K562 (cell line): ENCODE measurements around the gene TMEM141. TPM values are rescaled to one million over a fixed set of nuclear protein-coding genes. Genes with fewer than 3 reads are reported as not detected.

Source experiments
- ATAC-seq: fragments of 200-7000 bp; cut with Tn5 transposase; 3 replicates; pipeline ENCODE4 v1.9.1; 2020; ENCODE audit warnings: moderate library complexity
- BruUV-seq: library from RNA; stranded (reverse); fragments of 400-500 nt; replicated peaks from 2 replicates; lab custom pipeline; 2021; lab: Mats Ljungman, UMichigan
- CTCF ChIA-PET: fragments of 300-600 bp; formaldehyde crosslinking; extraction: SDS; loops from one replicate; lab custom pipeline; 2021; ENCODE audit warnings: low intra/inter-chr PET ratio; lab: Yijun Ruan, JAX
- POLR2A ChIA-PET: fragments of 300-600, 350-650 bp; sonication (Branson Sonifier 250); formaldehyde crosslinking; extraction: SDS; loops from one replicate; lab custom pipeline; 2021; ENCODE audit warnings: antibody characterized with exemption, inconsistent platforms; lab: Yijun Ruan, JAX
- DNase-seq, 4 experiments: peaks; one replicate each; pipeline versions ENCODE4 v3.0.0 to v3.0.0-alpha.2; 2011 to 2018; ENCODE audit warnings: low spot score in 3 of 4, mixed read lengths in 3 of 4; ENCODE audit errors: extremely low read depth in 1 of 4
- FAIRE-seq: peaks from 2 replicates; lab custom pipeline; 2011; peaks lifted over from hg19 to GRCh38; lab: Jason Lieb, UNC
- H2AFZ ChIP-seq: 2 replicates; pipeline ENCODE4 v1.6.0; 2011; ENCODE audit warnings: low read depth, low read length, control low read depth, inconsistent platforms
- H3K27ac ChIP-seq: fragments of 200-600 bp; 3 replicates; pipeline ENCODE4 v1.8.0; 2011; ENCODE audit warnings: low read depth, mild to moderate bottlenecking, control low read depth, inconsistent platforms, low read length, moderate library complexity, mixed read lengths; ENCODE audit errors: extremely low read depth
- H3K27me3 ChIP-seq, 2 experiments: fragments of 300-600 bp in 1 of 2; 2 replicates in 1 of 2; 3 replicates in 1 of 2; pipeline versions ENCODE4 v1.6.0 to v1.8.0; 2011; ENCODE audit warnings: inconsistent platforms in 2 of 2, low read length in 2 of 2, mild to moderate bottlenecking in 1 of 2, mixed read lengths in 1 of 2, moderate library complexity in 1 of 2; ENCODE audit not compliant: control insufficient read depth in 2 of 2, insufficient read depth in 2 of 2
- H3K36me3 ChIP-seq: fragments of 300-600 bp; 3 replicates; pipeline ENCODE4 v1.8.0; 2011; ENCODE audit warnings: mild to moderate bottlenecking, low read length, inconsistent platforms; ENCODE audit not compliant: control insufficient read depth, insufficient read depth
- H3K4me1 ChIP-seq, 2 experiments: fragments of 200-600 bp in 1 of 2; replicated peaks in 1 of 2; 2 replicates in 1 of 2; 3 replicates in 1 of 2; pipeline versions ENCODE4 v1.5.1 to v1.8.0; 2011; ENCODE audit warnings: inconsistent platforms in 2 of 2, low read length in 2 of 2, mild to moderate bottlenecking in 1 of 2, mixed read lengths in 1 of 2, moderate library complexity in 1 of 2; ENCODE audit not compliant: control insufficient read depth in 2 of 2, insufficient read depth in 2 of 2
- H3K4me2 ChIP-seq: 2 replicates; pipeline ENCODE4 v1.6.1; 2011; ENCODE audit warnings: low read length, control low read depth, inconsistent platforms, mixed read lengths; ENCODE audit not compliant: insufficient read depth
- H3K4me3 ChIP-seq: fragments of 200-600 bp; sonication (generic), shearing (Covaris generic); 2 replicates; pipeline ENCODE4 v1.5.1; 2016; ENCODE audit warnings: control low read depth, inconsistent platforms
- H3K79me2 ChIP-seq: fragments of 200-600 bp; 3 replicates; pipeline ENCODE4 v1.8.0; 2011; ENCODE audit warnings: low read length, inconsistent platforms; ENCODE audit not compliant: control insufficient read depth, insufficient read depth
- H3K9ac ChIP-seq, 2 experiments: 2 replicates each; pipeline versions ENCODE4 v1.6.0 to v1.6.1; 2011; ENCODE audit warnings: low read depth in 2 of 2, low read length in 2 of 2, control low read depth in 1 of 2, inconsistent platforms in 1 of 2, mild to moderate bottlenecking in 1 of 2, mixed read lengths in 1 of 2; ENCODE audit not compliant: insufficient read depth in 1 of 2
- H3K9me1 ChIP-seq: one replicate; pipeline ENCODE4 v1.6.0; 2011; ENCODE audit warnings: inconsistent platforms, mild to moderate bottlenecking, low read length, moderate library complexity; ENCODE audit not compliant: control insufficient read depth, insufficient read depth
- H3K9me3 ChIP-seq: replicated peaks from 2 replicates; pipeline ENCODE4 v1.5.1; 2011; ENCODE audit warnings: low read depth, low read length, inconsistent platforms; ENCODE audit not compliant: control insufficient read depth, insufficient read depth
- H4K20me1 ChIP-seq: replicated peaks from 2 replicates; pipeline ENCODE4 v1.6.1; 2011; ENCODE audit warnings: low read length, inconsistent platforms, mixed read lengths; ENCODE audit not compliant: control insufficient read depth, insufficient read depth
- ATF1 ChIP-seq, 2 experiments: fragments of 450-650 bp in 1 of 2; IDR thresholded peaks; 2 replicates each; pipeline ENCODE4 v1.6.1; 2016; ENCODE audit warnings: missing compliant biosample characterization in 1 of 2, missing genetic modification characterization in 1 of 2
- BRCA1 ChIP-seq, 2 experiments: fragments of 450-650 bp in 1 of 2; sonication (generic) in 1 of 2; formaldehyde crosslinking in 1 of 2; IDR thresholded peaks; 2 replicates each; pipeline versions ENCODE4 v1.5.0 to v1.6.1; 2017 to 2020; ENCODE audit warnings: mild to moderate bottlenecking in 1 of 2, missing genetic modification reagents in 1 of 2
- DNMT1 ChIP-seq: fragments of 450-650 bp; IDR thresholded peaks from 2 replicates; pipeline ENCODE4 v1.6.1; 2016; ENCODE audit warnings: antibody characterized with exemption, mild to moderate bottlenecking
- GABPA ChIP-seq: fragments of 200-800 bp; sonication (Bioruptor generic); conservative IDR thresholded peaks from 2 replicates; pipeline ENCODE4 v1.6.1; 2016; ENCODE audit warnings: low read depth, missing genetic modification characterization, missing compliant biosample characterization
- HNRNPH1 ChIP-seq: fragments of 200-400 bp; formaldehyde crosslinking; optimal IDR thresholded peaks from 2 replicates; pipeline ENCODE3; 2017; ENCODE audit warnings: low read depth, mild to moderate bottlenecking, low read length, moderate library complexity
- JUN ChIP-seq, 2 experiments: sonication (generic) in 1 of 2; formaldehyde crosslinking in 1 of 2; IDR thresholded peaks; 2 replicates each; pipeline versions ENCODE4 v1.6.1 to v1.8.0; 2012 to 2022; ENCODE audit warnings: borderline replicate concordance in 2 of 2, mild to moderate bottlenecking in 2 of 2, improper control_type of control experiment in 1 of 2, low read depth in 1 of 2, low read length in 1 of 2, missing genetic modification reagents in 1 of 2
- KDM2B ChIP-seq: fragments of 250-450 bp; sonication (Bioruptor Pico); IDR thresholded peaks from 2 replicates; pipeline ENCODE4 v1.8.0; 2021; ENCODE audit warnings: mild to moderate bottlenecking, moderate library complexity
- MCM5 ChIP-seq: fragments of 450-650 bp; IDR thresholded peaks from 2 replicates; pipeline ENCODE4 v1.6.1; 2016; ENCODE audit warnings: low read depth
- NFATC3 ChIP-seq: fragments of 450-650 bp; IDR thresholded peaks from 2 replicates; pipeline ENCODE4 v1.6.1; 2017; ENCODE audit warnings: mild to moderate bottlenecking
- NR2C1 ChIP-seq, 2 experiments: fragments of 450-650 bp; IDR thresholded peaks; 2 replicates each; pipeline ENCODE4 v1.6.1; 2017; ENCODE audit warnings: mild to moderate bottlenecking in 2 of 2, antibody characterized with exemption in 1 of 2, inconsistent platforms in 1 of 2, missing compliant biosample characterization in 1 of 2, missing genetic modification characterization in 1 of 2
- ZNF696 ChIP-seq: fragments of 250-450 bp; sonication (Bioruptor Pico); conservative IDR thresholded peaks from 2 replicates; pipeline ENCODE4 v1.4.0; 2020; ENCODE audit warnings: mild to moderate bottlenecking, moderate library complexity
- ZNF764 ChIP-seq: fragments of 250-450 bp; sonication (Bioruptor Pico); IDR thresholded peaks from 2 replicates; pipeline ENCODE4 v1.4.0; 2020; ENCODE audit warnings: low read depth, mild to moderate bottlenecking, moderate library complexity
- WGBS: fragments of 100-300 bp; shearing (Covaris generic); methylation state at CpG from one replicate; pipeline ENCODE4 v1.1.6; 2016; ENCODE audit warnings: low coverage, mixed read lengths; ENCODE audit not compliant: insufficient coverage; ENCODE audit errors: missing lambda C conversion rate; 5-methylcytosine and 5-hydroxymethylcytosine counted together
- in situ Hi-C: fragments of 300-500 bp; cut with MboI; formaldehyde crosslinking; loops from 4 replicates; pipeline ENCODE4 v1.15.0; 2018; ENCODE audit warnings: inconsistent platforms, mixed read lengths
- intact Hi-C: fragments of 100-400 bp; cut with micrococcal nuclease; formaldehyde crosslinking; loops from 2 replicates; pipeline ENCODE4 v1.14.2; 2022
- polyA plus RNA-seq, 8 experiments: library from polyadenylated mRNA; depleted of rRNA in 4 of 8; stranded (reverse) in 5 of 8; unstranded in 3 of 8; fragments of >200 nt; fragmentation: Nextera tagmentation in 2 of 8; fragmentation: Illumina TruSeq in 1 of 8; extraction: Ambion mirVana in 2 of 8; extraction: Trizol in 1 of 8; gene quantifications; 2 replicates each; pipeline versions ENCODE4 v1.2.1 to v1.2.3, GENCODE V29; 2011 to 2014; ENCODE audit warnings: inconsistent platforms in 1 of 8, missing spikeins in 1 of 8
- total RNA-seq, 7 experiments: library from RNA; depleted of rRNA in 6 of 7; stranded (reverse); fragments of >200 nt in 6 of 7; fragmentation: Illumina TruSeq in 2 of 7; extraction: Trizol in 2 of 7; gene quantifications; 2 replicates each; pipeline versions ENCODE4 v1.2.1 to v1.2.3, GENCODE V29; 2011 to 2021; ENCODE audit warnings: low replicate concordance in 1 of 7
- TF ChIP-seq, protein P1 (sequence below): fragments of 450-650 bp; IDR thresholded peaks from one replicate; pipeline ENCODE4 v1.6.1; 2018; ENCODE audit warnings: mild to moderate bottlenecking, moderate library complexity; ENCODE audit not compliant: partially characterized antibody
- TF ChIP-seq, protein P2 (sequence below), 2 experiments: IDR thresholded peaks; 2 replicates each; pipeline ENCODE4 v1.6.1; 2011; ENCODE audit warnings: borderline replicate concordance in 1 of 2, control low read depth in 1 of 2, low read depth in 1 of 2, low read length in 1 of 2, mild to moderate bottlenecking in 1 of 2, mixed read lengths in 1 of 2, moderate library complexity in 1 of 2; ENCODE audit not compliant: insufficient read depth in 1 of 2, insufficient read length in 1 of 2, poor library complexity in 1 of 2, severe bottlenecking in 1 of 2; ENCODE audit errors: extremely low read depth in 1 of 2
- TF ChIP-seq, protein P3 (sequence below): sonication (generic); formaldehyde crosslinking; IDR thresholded peaks from 2 replicates; pipeline ENCODE4 v1.8.0; 2022; ENCODE audit warnings: mild to moderate bottlenecking, missing genetic modification reagents, borderline replicate concordance

TMEM141 gene
- total and polyA plus RNA-seq, 9 of the 15 experiments (the other 6 are each of a cell fraction or from before 2014, with no cell fraction given), result 21.5 to 123 (median 74.8) TPM

DNA sequence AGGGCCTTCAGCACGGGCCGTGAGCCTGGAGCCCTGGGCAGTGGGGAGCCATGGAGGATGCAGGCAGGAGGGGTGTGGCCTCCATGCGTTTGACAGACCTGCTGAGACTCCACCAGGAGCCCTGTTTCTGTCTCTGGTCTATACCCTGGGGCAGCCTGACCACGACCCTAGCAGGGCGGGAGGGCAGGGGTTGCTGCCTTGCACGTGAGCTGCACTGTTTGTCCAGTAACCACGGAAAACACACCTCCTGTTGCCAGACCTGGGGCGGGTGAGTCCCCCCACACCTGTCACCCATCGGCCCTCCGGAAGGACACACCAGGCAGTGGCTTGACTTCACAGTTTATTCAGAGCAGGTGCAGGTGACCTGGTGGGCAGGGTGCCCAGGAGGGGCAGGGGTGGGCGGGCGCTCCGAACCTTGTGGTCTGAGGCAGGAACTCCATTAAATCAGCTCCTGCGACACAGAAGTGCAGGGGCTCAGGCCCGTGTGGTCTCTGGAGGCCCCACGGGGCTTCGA is 37.0 kb upstream of the TMEM141 start:
- no peak for TF ChIP-seq KDM2B (CRISPR knock-in tag)
- TF ChIP-seq ZNF696 (CRISPR knock-in tag), result no peak
- TF ChIP-seq DNMT1, result no peak
- no peak for TF ChIP-seq GABPA (tag)
- no peak for TF ChIP-seq ATF1 (CRISPR knock-in tag; IDR thresholded peaks at IDR 0.05)
- TF ChIP-seq ATF1 (tag; IDR thresholded peaks at IDR 0.05), result no peak
- TF ChIP-seq NR2C1 (IDR thresholded peaks at IDR 0.05), result no peak
- TF ChIP-seq NR2C1 (tag; IDR thresholded peaks at IDR 0.05), result no peak
- TF ChIP-seq HNRNPH1, result no peak
- no peak for TF ChIP-seq ZNF764
- no peak for TF ChIP-seq NFATC3
- TF ChIP-seq, protein P1, sequence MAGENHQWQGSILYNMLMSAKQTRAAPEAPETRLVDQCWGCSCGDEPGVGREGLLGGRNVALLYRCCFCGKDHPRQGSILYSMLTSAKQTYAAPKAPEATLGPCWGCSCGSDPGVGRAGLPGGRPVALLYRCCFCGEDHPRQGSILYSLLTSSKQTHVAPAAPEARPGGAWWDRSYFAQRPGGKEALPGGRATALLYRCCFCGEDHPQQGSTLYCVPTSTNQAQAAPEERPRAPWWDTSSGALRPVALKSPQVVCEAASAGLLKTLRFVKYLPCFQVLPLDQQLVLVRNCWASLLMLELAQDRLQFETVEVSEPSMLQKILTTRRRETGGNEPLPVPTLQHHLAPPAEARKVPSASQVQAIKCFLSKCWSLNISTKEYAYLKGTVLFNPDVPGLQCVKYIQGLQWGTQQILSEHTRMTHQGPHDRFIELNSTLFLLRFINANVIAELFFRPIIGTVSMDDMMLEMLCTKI, result no peak
- TF ChIP-seq, protein P2, sequence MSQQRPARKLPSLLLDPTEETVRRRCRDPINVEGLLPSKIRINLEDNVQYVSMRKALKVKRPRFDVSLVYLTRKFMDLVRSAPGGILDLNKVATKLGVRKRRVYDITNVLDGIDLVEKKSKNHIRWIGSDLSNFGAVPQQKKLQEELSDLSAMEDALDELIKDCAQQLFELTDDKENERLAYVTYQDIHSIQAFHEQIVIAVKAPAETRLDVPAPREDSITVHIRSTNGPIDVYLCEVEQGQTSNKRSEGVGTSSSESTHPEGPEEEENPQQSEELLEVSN (IDR thresholded peaks at IDR 0.05; ENCODE audit: borderline replicate concordance in 1 of 2, extremely low read depth in 1 of 2, insufficient read depth in 1 of 2, insufficient read length in 1 of 2, low read depth in 1 of 2, low read length in 1 of 2, poor library complexity in 1 of 2, severe bottlenecking in 1 of 2), result no peak
- TF ChIP-seq BRCA1 (IDR thresholded peaks at IDR 0.05), result no peak
- no peak for TF ChIP-seq BRCA1 (CRISPR knock-in tag; IDR thresholded peaks at IDR 0.05)
- no peak for TF ChIP-seq JUN (IDR thresholded peaks at IDR 0.05; ENCODE audit: borderline replicate concordance, low read depth, low read length)
- no peak for TF ChIP-seq JUN (CRISPR knock-in tag; IDR thresholded peaks at IDR 0.05; ENCODE audit: borderline replicate concordance)
- TF ChIP-seq, protein P3, sequence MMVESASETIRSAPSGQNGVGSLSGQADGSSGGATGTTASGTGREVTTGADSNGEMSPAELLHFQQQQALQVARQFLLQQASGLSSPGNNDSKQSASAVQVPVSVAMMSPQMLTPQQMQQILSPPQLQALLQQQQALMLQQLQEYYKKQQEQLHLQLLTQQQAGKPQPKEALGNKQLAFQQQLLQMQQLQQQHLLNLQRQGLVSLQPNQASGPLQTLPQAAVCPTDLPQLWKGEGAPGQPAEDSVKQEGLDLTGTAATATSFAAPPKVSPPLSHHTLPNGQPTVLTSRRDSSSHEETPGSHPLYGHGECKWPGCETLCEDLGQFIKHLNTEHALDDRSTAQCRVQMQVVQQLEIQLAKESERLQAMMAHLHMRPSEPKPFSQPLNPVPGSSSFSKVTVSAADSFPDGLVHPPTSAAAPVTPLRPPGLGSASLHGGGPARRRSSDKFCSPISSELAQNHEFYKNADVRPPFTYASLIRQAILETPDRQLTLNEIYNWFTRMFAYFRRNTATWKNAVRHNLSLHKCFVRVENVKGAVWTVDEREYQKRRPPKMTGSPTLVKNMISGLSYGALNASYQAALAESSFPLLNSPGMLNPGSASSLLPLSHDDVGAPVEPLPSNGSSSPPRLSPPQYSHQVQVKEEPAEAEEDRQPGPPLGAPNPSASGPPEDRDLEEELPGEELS (CRISPR knock-in tag), result no peak
- TF ChIP-seq MCM5, result no peak
- Histone ChIP-seq H3K27me3 (no peaks in the 10 kb centered on the region), H3K9me1 (no peaks in the 10 kb centered on the region), H3K9ac (no peak overlapping the region), H3K79me2 (no peaks in the 10 kb centered on the region), H4K20me1 (no peaks in the 10 kb centered on the region), H3K4me2 (no peak overlapping the region), H3K27ac (no peak overlapping the region), H3K9me3 (peaks cover 13% of the 10 kb centered on the region), H3K4me3 (no peak overlapping the region), H3K4me1 (peaks cover 0 to 44% of the 10 kb centered on the region in 2 experiments; a peak in 3 of 5 replicates), H3K36me3 (no peaks in the 10 kb centered on the region), H2AFZ (no peak overlapping the region)
- intact Hi-C loops, result no loop called here
- WGBS, result 46% methylated on average over 7 of the region's 17 CpGs
- ChIA-PET POLR2A (interaction anchor here (0.8 kb wide), 1 partner anchor 28 kb away, joined by 3 read pairs; no protein-coding TSS in a partner anchor), CTCF (no interaction called here)
- ATAC-seq (no peak), FAIRE-seq (no peak), DNase-seq (no peak)
- no TSS peak for BruUV-seq
- in situ Hi-C loops, result no loop called here
